GM12878 (cell line): ENCODE measurements around the gene GPRC5D. TPM values are rescaled to one million over a fixed set of nuclear protein-coding genes. Genes with fewer than 3 reads are reported as not detected.

Experiments
- ATAC-seq: fragments of 200-7000 bp; cut with Tn5 transposase; 3 replicates; pipeline ENCODE4 v1.9.1; 2020; ENCODE audit warnings: mild to moderate bottlenecking, moderate library complexity
- BruUV-seq: library from RNA; stranded (reverse); fragments of 400-500 nt; replicated peaks from 2 replicates; lab custom pipeline; 2021; lab: Mats Ljungman, UMichigan
- CTCF ChIA-PET: fragments of 300-600 bp; sonication (Branson Sonifier 250); formaldehyde crosslinking; extraction: SDS; loops from one replicate; lab custom pipeline; 2021; ENCODE audit warnings: inconsistent platforms; lab: Yijun Ruan, JAX
- POLR2A ChIA-PET: fragments of 350-600 bp; formaldehyde crosslinking; extraction: SDS; loops from one replicate; lab custom pipeline; 2021; ENCODE audit warnings: inconsistent platforms; lab: Charles Lee
- RAD21 ChIA-PET: fragments of 300-600 bp; sonication (Branson Sonifier 250); formaldehyde crosslinking; loops from one replicate; lab custom pipeline; 2023; ENCODE audit warnings: antibody characterized with exemption; ENCODE audit not compliant: unreplicated experiment; lab: Charles Lee
- SMC1A ChIA-PET: fragments of 300-600 bp; sonication (Branson Sonifier 250); formaldehyde crosslinking; loops from one replicate; lab custom pipeline; 2023; ENCODE audit not compliant: unreplicated experiment, uncharacterized antibody; lab: Charles Lee
- DNase-seq: peaks from one replicate; pipeline ENCODE4 v3.0.0-alpha.2; 2011; ENCODE audit warnings: low read depth, low spot score
- FAIRE-seq: peaks from 3 replicates; lab custom pipeline; 2011; peaks lifted over from hg19 to GRCh38; lab: Jason Lieb, UNC
- H2AFZ ChIP-seq: 2 replicates; pipeline ENCODE4 v1.6.0; 2011; ENCODE audit warnings: low read depth, low read length, control low read depth; ENCODE audit not compliant: control insufficient read depth
- H3K27ac ChIP-seq: 2 replicates; pipeline ENCODE4 v1.5.1; 2011; ENCODE audit warnings: control low read depth; ENCODE audit not compliant: control insufficient read depth, insufficient read depth
- H3K27me3 ChIP-seq, 2 experiments: replicated peaks in 1 of 2; 2 replicates each; pipeline versions ENCODE4 v1.6.0 to v1.6.1; 2011; ENCODE audit warnings: low read length in 1 of 2; ENCODE audit not compliant: control insufficient read depth in 2 of 2, insufficient read depth in 2 of 2
- H3K36me3 ChIP-seq, 2 experiments: 2 replicates each; pipeline ENCODE4 v1.5.1; 2011; ENCODE audit warnings: low read length in 1 of 2; ENCODE audit not compliant: control insufficient read depth in 2 of 2, insufficient read depth in 2 of 2
- H3K4me1 ChIP-seq: 2 replicates; pipeline ENCODE4 v1.6.1; 2011; ENCODE audit warnings: mild to moderate bottlenecking, low read length, moderate library complexity, mixed read lengths; ENCODE audit not compliant: control insufficient read depth, insufficient read depth
- H3K4me2 ChIP-seq: 2 replicates; pipeline ENCODE4 v1.6.0; 2011; ENCODE audit warnings: control low read depth; ENCODE audit not compliant: control insufficient read depth, insufficient read depth
- H3K4me3 ChIP-seq: fragments of 200-600 bp; sonication (generic); 2 replicates; pipeline ENCODE4 v1.5.1; 2016
- H3K79me2 ChIP-seq: 2 replicates; pipeline ENCODE4 v1.6.0; 2011; ENCODE audit warnings: low read length; ENCODE audit not compliant: control insufficient read depth, insufficient read depth
- H3K9ac ChIP-seq: 2 replicates; pipeline ENCODE4 v1.8.0; 2011; ENCODE audit warnings: low read length, control low read depth, mixed read lengths; ENCODE audit not compliant: control insufficient read depth, insufficient read depth
- H3K9me3 ChIP-seq: replicated peaks from 3 replicates; pipeline ENCODE4 v1.5.1; 2011; ENCODE audit warnings: mild to moderate bottlenecking, low read length; ENCODE audit not compliant: control insufficient read depth, insufficient read depth
- H4K20me1 ChIP-seq: 2 replicates; pipeline ENCODE4 v1.6.0; 2011; ENCODE audit not compliant: control insufficient read depth, insufficient read depth
- CREM ChIP-seq: IDR thresholded peaks from 2 replicates; pipeline ENCODE4 v1.6.1; 2014; ENCODE audit warnings: antibody characterized with exemption, low read depth
- ESRRA ChIP-seq: IDR thresholded peaks from 2 replicates; pipeline ENCODE4 v1.6.1; 2012; ENCODE audit warnings: mild to moderate bottlenecking, low read length, improper control_type of control experiment
- FOS ChIP-seq: IDR thresholded peaks from 3 replicates; pipeline ENCODE4 v1.6.1; 2011; ENCODE audit warnings: borderline replicate concordance; ENCODE audit not compliant: insufficient read length; ENCODE audit errors: extremely low read depth
- MEF2A ChIP-seq: IDR thresholded peaks from 2 replicates; pipeline ENCODE4 v1.6.1; 2011; ENCODE audit warnings: low read depth, mild to moderate bottlenecking, low read length, moderate library complexity; ENCODE audit not compliant: insufficient read depth
- MEF2B ChIP-seq: fragments of 450-650 bp; IDR thresholded peaks from 2 replicates; pipeline ENCODE4 v1.6.1; 2018; ENCODE audit warnings: mild to moderate bottlenecking, moderate library complexity; ENCODE audit not compliant: partially characterized antibody, poor library complexity, severe bottlenecking
- NRF1 ChIP-seq: conservative IDR thresholded peaks from 2 replicates; pipeline ENCODE4 v1.6.1; 2011; ENCODE audit warnings: mild to moderate bottlenecking, low read depth, low read length, improper control_type of control experiment
- PAX8 ChIP-seq: fragments of 450-650 bp; IDR thresholded peaks from 2 replicates; pipeline ENCODE4 v1.6.1; 2017; ENCODE audit warnings: mild to moderate bottlenecking, moderate library complexity
- POLR2AphosphoS5 ChIP-seq: IDR thresholded peaks from 2 replicates; pipeline ENCODE4 v1.6.1; 2011; ENCODE audit warnings: mild to moderate bottlenecking, low read length, inconsistent platforms
- RELA ChIP-seq: fragments of 450-650 bp; IDR thresholded peaks from 2 replicates; pipeline ENCODE4 v1.8.0; 2014; ENCODE audit warnings: borderline replicate concordance; ENCODE audit not compliant: partially characterized antibody
- WRNIP1 ChIP-seq: IDR thresholded peaks from 2 replicates; pipeline ENCODE4 v1.6.1; 2011; ENCODE audit warnings: low read depth, low read length, improper control_type of control experiment, borderline replicate concordance
- ZNF24 ChIP-seq: fragments of 450-650 bp; IDR thresholded peaks from 2 replicates; pipeline ENCODE4 v1.6.1; 2017; ENCODE audit warnings: antibody characterized with exemption, mild to moderate bottlenecking
- ZSCAN29 ChIP-seq: fragments of 450-650 bp; IDR thresholded peaks from 2 replicates; pipeline ENCODE4 v1.6.1; 2017; ENCODE audit warnings: mild to moderate bottlenecking, moderate library complexity
- WGBS: methylation state at CpG from one replicate; pipeline ENCODE4 v1.1.6; 2016; ENCODE audit warnings: low lambda C conversion rate; ENCODE audit not compliant: insufficient replicate concordance, insufficient coverage; ENCODE audit errors: missing lambda C conversion rate; 5-methylcytosine and 5-hydroxymethylcytosine counted together
- in situ Hi-C: fragments of 300-500 bp; cut with MboI; formaldehyde crosslinking; loops from 9 replicates; pipeline ENCODE4 v1.14.3; 2018; ENCODE audit warnings: mixed read lengths
- intact Hi-C: fragments of 100-400 bp; cut with micrococcal nuclease; formaldehyde crosslinking; loops from one replicate; pipeline ENCODE4 v1.14.2; 2022; ENCODE audit not compliant: unreplicated experiment
- polyA plus RNA-seq, 11 experiments: library from polyadenylated mRNA; depleted of rRNA in 4 of 11; unstranded in 6 of 11; stranded (reverse) in 5 of 11; fragments of >200 nt; fragmentation: Nextera tagmentation in 4 of 11; fragmentation: Illumina TruSeq in 1 of 11; extraction: Ambion mirVana in 4 of 11; extraction: Trizol in 1 of 11; gene quantifications; 1 replicate in 1 of 11; 2 replicates in 10 of 11; pipeline versions ENCODE4 v1.2.1 to v1.2.3, GENCODE V29; 2011 to 2016; ENCODE audit warnings: inconsistent platforms in 2 of 11, missing spikeins in 2 of 11, low read depth in 1 of 11
- total RNA-seq, 4 experiments: library from RNA; depleted of rRNA in 3 of 4; stranded (reverse); fragments of >200 nt in 3 of 4; fragmentation: Illumina TruSeq in 1 of 4; extraction: Trizol in 1 of 4; gene quantifications; 2 replicates each; pipeline versions ENCODE4 v1.2.1 to v1.2.3, GENCODE V29; 2013 to 2021
- TF ChIP-seq, protein P1 (sequence below): fragments of 450-650 bp; IDR thresholded peaks from 2 replicates; pipeline ENCODE4 v1.6.1; 2017; ENCODE audit warnings: mild to moderate bottlenecking, moderate library complexity

The GPRC5D gene
- total and polyA plus RNA-seq, 10 of the 15 experiments (the other 5 are each of a cell fraction or from before 2014, with no cell fraction given) = 0.18 to 0.90 (median 0.37) TPM; not detected in 3

GRCh38 chr12:12933742-12934141 lies 18.2 kb downstream of the GPRC5D start:
- no peaks in the 10 kb centered on the region for H4K20me1 ChIP-seq
- TF ChIP-seq POLR2AphosphoS5 = no peak
- TF ChIP-seq CREM = no peak
- no peak for TF ChIP-seq FOS
- no peak for TF ChIP-seq WRNIP1
- TF ChIP-seq MEF2B = no peak
- TF ChIP-seq ZSCAN29 = no peak
- TF ChIP-seq PAX8 = no peak
- TF ChIP-seq ZNF24 = no peak
- no peak for TF ChIP-seq ESRRA
- no peak for TF ChIP-seq RELA
- TF ChIP-seq, protein P1, sequence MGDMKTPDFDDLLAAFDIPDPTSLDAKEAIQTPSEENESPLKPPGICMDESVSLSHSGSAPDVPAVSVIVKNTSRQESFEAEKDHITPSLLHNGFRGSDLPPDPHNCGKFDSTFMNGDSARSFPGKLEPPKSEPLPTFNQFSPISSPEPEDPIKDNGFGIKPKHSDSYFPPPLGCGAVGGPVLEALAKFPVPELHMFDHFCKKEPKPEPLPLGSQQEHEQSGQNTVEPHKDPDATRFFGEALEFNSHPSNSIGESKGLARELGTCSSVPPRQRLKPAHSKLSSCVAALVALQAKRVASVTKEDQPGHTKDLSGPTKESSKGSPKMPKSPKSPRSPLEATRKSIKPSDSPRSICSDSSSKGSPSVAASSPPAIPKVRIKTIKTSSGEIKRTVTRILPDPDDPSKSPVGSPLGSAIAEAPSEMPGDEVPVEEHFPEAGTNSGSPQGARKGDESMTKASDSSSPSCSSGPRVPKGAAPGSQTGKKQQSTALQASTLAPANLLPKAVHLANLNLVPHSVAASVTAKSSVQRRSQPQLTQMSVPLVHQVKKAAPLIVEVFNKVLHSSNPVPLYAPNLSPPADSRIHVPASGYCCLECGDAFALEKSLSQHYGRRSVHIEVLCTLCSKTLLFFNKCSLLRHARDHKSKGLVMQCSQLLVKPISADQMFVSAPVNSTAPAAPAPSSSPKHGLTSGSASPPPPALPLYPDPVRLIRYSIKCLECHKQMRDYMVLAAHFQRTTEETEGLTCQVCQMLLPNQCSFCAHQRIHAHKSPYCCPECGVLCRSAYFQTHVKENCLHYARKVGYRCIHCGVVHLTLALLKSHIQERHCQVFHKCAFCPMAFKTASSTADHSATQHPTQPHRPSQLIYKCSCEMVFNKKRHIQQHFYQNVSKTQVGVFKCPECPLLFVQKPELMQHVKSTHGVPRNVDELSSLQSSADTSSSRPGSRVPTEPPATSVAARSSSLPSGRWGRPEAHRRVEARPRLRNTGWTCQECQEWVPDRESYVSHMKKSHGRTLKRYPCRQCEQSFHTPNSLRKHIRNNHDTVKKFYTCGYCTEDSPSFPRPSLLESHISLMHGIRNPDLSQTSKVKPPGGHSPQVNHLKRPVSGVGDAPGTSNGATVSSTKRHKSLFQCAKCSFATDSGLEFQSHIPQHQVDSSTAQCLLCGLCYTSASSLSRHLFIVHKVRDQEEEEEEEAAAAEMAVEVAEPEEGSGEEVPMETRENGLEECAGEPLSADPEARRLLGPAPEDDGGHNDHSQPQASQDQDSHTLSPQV = no peak
- no peak for TF ChIP-seq NRF1
- no peak for TF ChIP-seq MEF2A
- DNase-seq (no peak), ATAC-seq (no peak), FAIRE-seq (no peak)
- H3K9me3 ChIP-seq = no peaks in the 10 kb centered on the region
- ChIA-PET POLR2A (no interaction called here), SMC1A (no interaction called here), CTCF (no interaction called here), RAD21 (interaction anchor here (1.0 kb wide), 1 partner anchor 17 kb away, joined by 3 read pairs; no protein-coding TSS in a partner anchor)
- H3K4me1 ChIP-seq = no peaks in the 10 kb centered on the region
- no peak overlapping the region for H3K4me3 ChIP-seq
- no peak overlapping the region for H2AFZ ChIP-seq
- no peaks in the 10 kb centered on the region for H3K36me3 ChIP-seq
- no TSS peak for BruUV-seq
- WGBS = 77% methylated on average over 4 of the region's 4 CpGs
- H3K79me2 ChIP-seq = no peaks in the 10 kb centered on the region
- H3K27me3 ChIP-seq = peaks cover 0 to 1% of the 10 kb centered on the region in 2 experiments; a peak in 2 of 4 replicates
- no peak overlapping the region for H3K4me2 ChIP-seq
- intact Hi-C loops (no loop called here), in situ Hi-C loops (no loop called here)
- H3K27ac ChIP-seq = no peak overlapping the region
- H3K9ac ChIP-seq = no peak overlapping the region
